GM12878 (cell line): Measurements from ENCODE around the gene CTH. TPM values are rescaled to one million over a fixed set of nuclear protein-coding genes. Genes with fewer than 3 reads are reported as not detected.

Experiments used
- ATAC-seq: fragments of 200-7000 bp; cut with Tn5 transposase; 3 replicates; pipeline ENCODE4 v1.9.1; 2020; ENCODE audit warnings: mild to moderate bottlenecking, moderate library complexity
- BruUV-seq: library from RNA; stranded (reverse); fragments of 400-500 nt; replicated peaks from 2 replicates; lab custom pipeline; 2021; lab: Mats Ljungman, UMichigan
- CTCF ChIA-PET: fragments of 300-600 bp; sonication (Branson Sonifier 250); formaldehyde crosslinking; extraction: SDS; loops from one replicate; lab custom pipeline; 2021; ENCODE audit warnings: inconsistent platforms; lab: Yijun Ruan, JAX
- POLR2A ChIA-PET: fragments of 350-600 bp; formaldehyde crosslinking; extraction: SDS; loops from one replicate; lab custom pipeline; 2021; ENCODE audit warnings: inconsistent platforms; lab: Charles Lee
- RAD21 ChIA-PET: fragments of 300-600 bp; sonication (Branson Sonifier 250); formaldehyde crosslinking; loops from one replicate; lab custom pipeline; 2023; ENCODE audit warnings: antibody characterized with exemption; ENCODE audit not compliant: unreplicated experiment; lab: Charles Lee
- SMC1A ChIA-PET: fragments of 300-600 bp; sonication (Branson Sonifier 250); formaldehyde crosslinking; loops from one replicate; lab custom pipeline; 2023; ENCODE audit not compliant: unreplicated experiment, uncharacterized antibody; lab: Charles Lee
- DNase-seq: peaks from one replicate; pipeline ENCODE4 v3.0.0-alpha.2; 2011; ENCODE audit warnings: low read depth, low spot score
- FAIRE-seq: peaks from 3 replicates; lab custom pipeline; 2011; peaks lifted over from hg19 to GRCh38; lab: Jason Lieb, UNC
- H2AFZ ChIP-seq: 2 replicates; pipeline ENCODE4 v1.6.0; 2011; ENCODE audit warnings: low read depth, low read length, control low read depth; ENCODE audit not compliant: control insufficient read depth
- H3K27ac ChIP-seq: 2 replicates; pipeline ENCODE4 v1.5.1; 2011; ENCODE audit warnings: control low read depth; ENCODE audit not compliant: control insufficient read depth, insufficient read depth
- H3K27me3 ChIP-seq, 2 experiments: replicated peaks in 1 of 2; 2 replicates each; pipeline versions ENCODE4 v1.6.0 to v1.6.1; 2011; ENCODE audit warnings: low read length in 1 of 2; ENCODE audit not compliant: control insufficient read depth in 2 of 2, insufficient read depth in 2 of 2
- H3K36me3 ChIP-seq, 2 experiments: 2 replicates each; pipeline ENCODE4 v1.5.1; 2011; ENCODE audit warnings: low read length in 1 of 2; ENCODE audit not compliant: control insufficient read depth in 2 of 2, insufficient read depth in 2 of 2
- H3K4me1 ChIP-seq: 2 replicates; pipeline ENCODE4 v1.6.1; 2011; ENCODE audit warnings: mild to moderate bottlenecking, low read length, moderate library complexity, mixed read lengths; ENCODE audit not compliant: control insufficient read depth, insufficient read depth
- H3K4me2 ChIP-seq: 2 replicates; pipeline ENCODE4 v1.6.0; 2011; ENCODE audit warnings: control low read depth; ENCODE audit not compliant: control insufficient read depth, insufficient read depth
- H3K4me3 ChIP-seq: fragments of 200-600 bp; sonication (generic); 2 replicates; pipeline ENCODE4 v1.5.1; 2016
- H3K79me2 ChIP-seq: 2 replicates; pipeline ENCODE4 v1.6.0; 2011; ENCODE audit warnings: low read length; ENCODE audit not compliant: control insufficient read depth, insufficient read depth
- H3K9ac ChIP-seq: 2 replicates; pipeline ENCODE4 v1.8.0; 2011; ENCODE audit warnings: low read length, control low read depth, mixed read lengths; ENCODE audit not compliant: control insufficient read depth, insufficient read depth
- H3K9me3 ChIP-seq: replicated peaks from 3 replicates; pipeline ENCODE4 v1.5.1; 2011; ENCODE audit warnings: mild to moderate bottlenecking, low read length; ENCODE audit not compliant: control insufficient read depth, insufficient read depth
- H4K20me1 ChIP-seq: 2 replicates; pipeline ENCODE4 v1.6.0; 2011; ENCODE audit not compliant: control insufficient read depth, insufficient read depth
- BCLAF1 ChIP-seq: fragments of 450-650 bp; IDR thresholded peaks from 2 replicates; pipeline ENCODE4 v1.6.1; 2017; ENCODE audit warnings: antibody characterized with exemption, mild to moderate bottlenecking, moderate library complexity
- E2F4 ChIP-seq: IDR thresholded peaks from 2 replicates; pipeline ENCODE4 v1.6.1; 2012; ENCODE audit warnings: low read depth, low read length, improper control_type of control experiment
- NBN ChIP-seq: fragments of 450-650 bp; IDR thresholded peaks from 2 replicates; pipeline ENCODE4 v1.6.1; 2016
- NFYA ChIP-seq: IDR thresholded peaks from 2 replicates; pipeline ENCODE4 v1.6.1; 2011; ENCODE audit warnings: low read depth, mild to moderate bottlenecking, low read length, improper control_type of control experiment, borderline replicate concordance
- SIN3A ChIP-seq: IDR thresholded peaks from 2 replicates; pipeline ENCODE4 v1.6.1; 2012; ENCODE audit warnings: low read depth, low read length, improper control_type of control experiment
- SREBF2 ChIP-seq: IDR thresholded peaks from 2 replicates; pipeline ENCODE4 v1.6.1; 2012; ENCODE audit warnings: mild to moderate bottlenecking, low read length
- WGBS: methylation state at CpG from one replicate; pipeline ENCODE4 v1.1.6; 2016; ENCODE audit warnings: low lambda C conversion rate; ENCODE audit not compliant: insufficient replicate concordance, insufficient coverage; ENCODE audit errors: missing lambda C conversion rate; 5-methylcytosine and 5-hydroxymethylcytosine counted together
- in situ Hi-C: fragments of 300-500 bp; cut with MboI; formaldehyde crosslinking; loops from 9 replicates; pipeline ENCODE4 v1.14.3; 2018; ENCODE audit warnings: mixed read lengths
- intact Hi-C: fragments of 100-400 bp; cut with micrococcal nuclease; formaldehyde crosslinking; loops from one replicate; pipeline ENCODE4 v1.14.2; 2022; ENCODE audit not compliant: unreplicated experiment
- polyA plus RNA-seq, 11 experiments: library from polyadenylated mRNA; depleted of rRNA in 4 of 11; unstranded in 6 of 11; stranded (reverse) in 5 of 11; fragments of >200 nt; fragmentation: Nextera tagmentation in 4 of 11; fragmentation: Illumina TruSeq in 1 of 11; extraction: Ambion mirVana in 4 of 11; extraction: Trizol in 1 of 11; gene quantifications; 1 replicate in 1 of 11; 2 replicates in 10 of 11; pipeline versions ENCODE4 v1.2.1 to v1.2.3, GENCODE V29; 2011 to 2016; ENCODE audit warnings: inconsistent platforms in 2 of 11, missing spikeins in 2 of 11, low read depth in 1 of 11
- total RNA-seq, 4 experiments: library from RNA; depleted of rRNA in 3 of 4; stranded (reverse); fragments of >200 nt in 3 of 4; fragmentation: Illumina TruSeq in 1 of 4; extraction: Trizol in 1 of 4; gene quantifications; 2 replicates each; pipeline versions ENCODE4 v1.2.1 to v1.2.3, GENCODE V29; 2013 to 2021
- TF ChIP-seq, protein P1 (sequence below): IDR thresholded peaks from 2 replicates; pipeline ENCODE4 v1.6.1; 2011; ENCODE audit warnings: low read depth, mild to moderate bottlenecking, low read length, moderate library complexity, borderline replicate concordance; ENCODE audit errors: extremely low read depth
- TF ChIP-seq, protein P2 (sequence below): IDR thresholded peaks from 2 replicates; pipeline ENCODE4 v1.6.1; 2012; ENCODE audit warnings: low read length, inconsistent platforms
- TF ChIP-seq, protein P3 (sequence below): fragments of 450-650 bp; formaldehyde crosslinking; IDR thresholded peaks from 2 replicates; pipeline ENCODE4 v1.4.0; 2022; ENCODE audit warnings: mild to moderate bottlenecking, moderate library complexity

CTH gene
- total and polyA plus RNA-seq, 10 of the 15 experiments (the other 5 are each of a cell fraction or from before 2014, with no cell fraction given) = 6.3 to 17.5 (median 10.4) TPM

GRCh38 chr1:70386121-70386520 lies 24.9 kb upstream of the CTH start (continued):
- TF ChIP-seq BCLAF1 = no peak
- no peak for TF ChIP-seq SIN3A

DNA sequence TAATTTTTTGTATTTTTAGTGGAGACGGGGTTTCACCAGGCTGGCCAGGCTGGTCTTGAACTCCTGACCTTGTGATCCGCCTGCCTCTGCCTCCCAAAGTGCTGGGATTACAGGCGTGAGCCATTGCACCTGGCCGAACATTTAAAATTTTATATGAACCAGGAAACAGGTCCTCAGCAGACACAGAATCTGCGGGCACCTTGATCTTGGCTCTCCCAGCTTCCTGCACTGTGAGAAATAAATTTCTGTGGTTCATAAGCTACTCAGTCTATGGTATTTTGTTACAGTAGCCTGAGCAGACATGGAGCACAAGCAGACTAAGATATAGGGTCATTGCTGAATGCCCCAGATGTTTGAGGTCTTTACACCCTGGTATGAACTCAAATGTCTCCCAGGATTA lies 23.6 kb upstream of the CTH start:
- ATAC-seq = no peak
- ChIA-PET RAD21 (no interaction called here), CTCF (interaction anchor here (1.1 kb wide), 1 partner anchor 9 kb away, joined by 3 read pairs; no protein-coding TSS in a partner anchor), SMC1A (interaction anchor here (1.4 to 1.7 kb wide), 2 partner anchors 22 to 25 kb away, joined by 4 read pairs; no protein-coding TSS in a partner anchor), POLR2A (interaction anchor here (1.1 kb wide), 1 partner anchor 36 kb away, joined by 4 read pairs; no protein-coding TSS in a partner anchor)
- H3K4me1 ChIP-seq = no peaks in the 10 kb centered on the region
- no peaks in the 10 kb centered on the region for H3K27me3 ChIP-seq
- in situ Hi-C loops = no loop called here
- no peak overlapping the region for H3K27ac ChIP-seq
- DNase-seq = no peak
- no peaks in the 10 kb centered on the region for H3K79me2 ChIP-seq
- no peak overlapping the region for H3K4me2 ChIP-seq
- H3K9ac ChIP-seq = no peak overlapping the region
- no peaks in the 10 kb centered on the region; the same call in 2 of the 3 replicates for H3K9me3 ChIP-seq
- H3K4me3 ChIP-seq = no peak overlapping the region
- FAIRE-seq = no peak
- H2AFZ ChIP-seq = no peak overlapping the region
- intact Hi-C loops = no loop called here
- BruUV-seq = no TSS peak
- H4K20me1 ChIP-seq = no peaks in the 10 kb centered on the region
- WGBS = 70% methylated on average over 5 of the region's 5 CpGs
- H3K36me3 ChIP-seq = no peaks in the 10 kb centered on the region
- no peak for TF ChIP-seq E2F4
- no peak for TF ChIP-seq NFYA
- TF ChIP-seq, protein P1, sequence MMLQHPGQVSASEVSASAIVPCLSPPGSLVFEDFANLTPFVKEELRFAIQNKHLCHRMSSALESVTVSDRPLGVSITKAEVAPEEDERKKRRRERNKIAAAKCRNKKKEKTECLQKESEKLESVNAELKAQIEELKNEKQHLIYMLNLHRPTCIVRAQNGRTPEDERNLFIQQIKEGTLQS = no peak
- TF ChIP-seq, protein P2, sequence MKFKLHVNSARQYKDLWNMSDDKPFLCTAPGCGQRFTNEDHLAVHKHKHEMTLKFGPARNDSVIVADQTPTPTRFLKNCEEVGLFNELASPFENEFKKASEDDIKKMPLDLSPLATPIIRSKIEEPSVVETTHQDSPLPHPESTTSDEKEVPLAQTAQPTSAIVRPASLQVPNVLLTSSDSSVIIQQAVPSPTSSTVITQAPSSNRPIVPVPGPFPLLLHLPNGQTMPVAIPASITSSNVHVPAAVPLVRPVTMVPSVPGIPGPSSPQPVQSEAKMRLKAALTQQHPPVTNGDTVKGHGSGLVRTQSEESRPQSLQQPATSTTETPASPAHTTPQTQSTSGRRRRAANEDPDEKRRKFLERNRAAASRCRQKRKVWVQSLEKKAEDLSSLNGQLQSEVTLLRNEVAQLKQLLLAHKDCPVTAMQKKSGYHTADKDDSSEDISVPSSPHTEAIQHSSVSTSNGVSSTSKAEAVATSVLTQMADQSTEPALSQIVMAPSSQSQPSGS = no peak
- TF ChIP-seq, protein P3, sequence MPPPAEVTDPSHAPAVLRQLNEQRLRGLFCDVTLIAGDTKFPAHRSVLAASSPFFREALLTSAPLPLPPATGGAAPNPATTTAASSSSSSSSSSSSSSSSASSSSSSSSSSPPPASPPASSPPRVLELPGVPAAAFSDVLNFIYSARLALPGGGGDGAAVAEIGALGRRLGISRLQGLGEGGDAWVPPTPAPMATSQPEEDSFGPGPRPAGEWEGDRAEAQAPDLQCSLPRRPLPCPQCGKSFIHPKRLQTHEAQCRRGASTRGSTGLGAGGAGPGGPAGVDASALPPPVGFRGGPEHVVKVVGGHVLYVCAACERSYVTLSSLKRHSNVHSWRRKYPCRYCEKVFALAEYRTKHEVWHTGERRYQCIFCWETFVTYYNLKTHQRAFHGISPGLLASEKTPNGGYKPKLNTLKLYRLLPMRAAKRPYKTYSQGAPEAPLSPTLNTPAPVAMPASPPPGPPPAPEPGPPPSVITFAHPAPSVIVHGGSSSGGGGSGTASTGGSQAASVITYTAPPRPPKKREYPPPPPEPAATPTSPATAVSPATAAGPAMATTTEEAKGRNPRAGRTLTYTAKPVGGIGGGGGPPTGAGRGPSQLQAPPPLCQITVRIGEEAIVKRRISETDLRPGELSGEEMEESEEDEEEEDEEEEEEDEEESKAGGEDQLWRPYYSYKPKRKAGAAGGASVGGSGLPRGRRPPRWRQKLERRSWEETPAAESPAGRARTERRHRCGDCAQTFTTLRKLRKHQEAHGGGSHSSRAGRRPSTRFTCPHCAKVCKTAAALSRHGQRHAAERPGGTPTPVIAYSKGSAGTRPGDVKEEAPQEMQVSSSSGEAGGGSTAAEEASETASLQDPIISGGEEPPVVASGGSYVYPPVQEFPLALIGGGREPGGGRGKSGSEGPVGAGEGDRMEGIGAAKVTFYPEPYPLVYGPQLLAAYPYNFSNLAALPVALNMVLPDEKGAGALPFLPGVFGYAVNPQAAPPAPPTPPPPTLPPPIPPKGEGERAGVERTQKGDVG (CRISPR knock-in tag) = no peak
- TF ChIP-seq NBN = no peak
- TF ChIP-seq BCLAF1 = no peak
- no peak for TF ChIP-seq SREBF2
